ENCODE measurements around the gene TPSAB1.
"Not testable (repeated sequence)": the region's sequence is repeated elsewhere in the genome, so short reads cannot be mapped to it uniquely, and the experiment has no call there.

Gene TPSAB1

GRCh38 chr16:1247903-1248537 is 7.5 kb downstream of the TPSAB1 start:
- DNase-seq (ENCODE audit: low read depth, low spot score), result not testable (repeated sequence)

GRCh38 chr16:1249031-1249755 is 8.7 kb downstream of the TPSAB1 start:
- DNase-seq (ENCODE audit: low read depth, low spot score), result not testable (repeated sequence)

DNA sequence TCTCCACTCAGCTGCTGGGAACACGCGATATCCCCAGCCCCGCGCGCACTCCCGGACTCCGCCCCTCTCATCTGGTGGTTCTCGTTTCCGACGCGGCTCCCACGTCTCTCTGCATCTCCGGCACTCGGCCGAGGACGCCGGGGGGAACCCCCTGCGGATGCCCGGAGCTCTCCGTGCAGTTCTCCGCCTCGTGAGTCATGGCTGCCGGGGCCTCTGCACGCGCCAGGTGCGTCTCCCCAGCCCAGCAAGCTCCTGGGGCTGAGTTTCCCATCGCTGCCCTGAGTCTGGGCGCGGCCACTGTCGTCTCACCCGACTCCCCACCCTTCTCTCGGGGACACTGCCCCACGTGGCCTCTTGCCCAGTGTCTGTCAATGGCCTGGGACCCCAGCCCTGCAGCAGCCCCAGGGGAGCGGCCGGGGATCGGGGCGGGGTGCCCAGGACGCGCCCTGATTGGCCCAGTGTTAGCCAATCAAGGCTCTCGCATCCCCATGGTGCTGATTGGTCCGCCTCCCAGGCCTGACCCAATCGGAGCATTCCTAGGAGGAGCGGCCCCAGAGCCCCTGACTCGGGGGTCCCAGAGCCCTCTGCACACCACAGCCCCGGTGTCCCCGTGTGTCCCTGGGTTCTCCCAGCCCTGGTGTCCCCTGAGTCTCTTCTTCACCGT is 13.3 kb downstream of the TPSAB1 start:
- DNase-seq (ENCODE audit: low read depth, low spot score), result not testable (repeated sequence)

DNA sequence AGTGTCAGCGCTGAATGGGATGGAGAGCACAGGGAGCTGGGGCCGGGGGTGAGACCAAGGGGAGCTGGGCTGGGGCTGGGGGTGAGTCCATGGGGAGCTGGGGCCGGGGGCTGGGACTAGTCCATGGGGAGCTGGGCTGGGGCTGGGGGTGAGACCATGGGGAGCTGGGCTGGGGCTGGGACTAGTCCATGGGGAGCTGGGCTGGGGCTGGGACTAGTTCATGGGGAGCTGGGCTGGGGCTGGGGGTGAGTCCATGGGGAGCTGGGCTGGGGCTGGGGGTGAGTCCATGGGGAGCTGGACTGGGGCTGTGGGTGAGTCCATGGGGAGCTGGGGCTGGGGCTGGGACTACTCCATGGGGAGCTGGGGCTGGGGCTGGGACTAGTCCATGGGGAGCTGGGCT is 14.3 kb downstream of the TPSAB1 start:
- DNase-seq (ENCODE audit: low read depth, low spot score), result not testable (repeated sequence)

GRCh38 chr16:1255276-1256122 is 15.0 kb downstream of the TPSAB1 start, which contains the start of gene TPSD1:
TPSD1 (plus strand) TSS chr16:1256069; CDS start chr16:1256281, 212 bp downstream.
- DNase-seq (ENCODE audit: low read depth, low spot score), result not testable (repeated sequence)

DNA sequence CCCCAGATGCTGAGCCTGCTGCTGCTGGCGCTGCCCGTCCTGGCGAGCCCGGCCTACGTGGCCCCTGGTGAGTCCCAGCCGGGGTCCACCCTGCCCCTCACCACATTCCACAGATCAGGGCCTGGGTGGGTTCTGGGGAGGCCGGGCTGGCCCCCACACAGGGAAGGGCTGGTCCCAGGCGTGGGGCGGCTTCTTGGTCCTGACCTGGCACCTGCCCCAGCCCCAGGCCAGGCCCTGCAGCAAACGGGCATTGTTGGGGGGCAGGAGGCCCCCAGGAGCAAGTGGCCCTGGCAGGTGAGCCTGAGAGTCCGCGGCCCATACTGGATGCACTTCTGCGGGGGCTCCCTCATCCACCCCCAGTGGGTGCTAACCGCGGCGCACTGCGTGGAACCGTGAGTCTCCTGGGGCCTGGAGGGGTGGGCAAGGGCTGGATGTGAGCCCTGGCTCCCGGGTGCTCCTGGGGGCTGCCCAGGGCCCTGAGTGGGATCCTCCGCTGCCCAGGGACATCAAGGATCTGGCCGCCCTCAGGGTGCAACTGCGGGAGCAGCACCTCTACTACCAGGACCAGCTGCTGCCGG is 15.9 kb downstream of the TPSAB1 start:
- DNase-seq (ENCODE audit: low read depth, low spot score), result not testable (repeated sequence)

DNA sequence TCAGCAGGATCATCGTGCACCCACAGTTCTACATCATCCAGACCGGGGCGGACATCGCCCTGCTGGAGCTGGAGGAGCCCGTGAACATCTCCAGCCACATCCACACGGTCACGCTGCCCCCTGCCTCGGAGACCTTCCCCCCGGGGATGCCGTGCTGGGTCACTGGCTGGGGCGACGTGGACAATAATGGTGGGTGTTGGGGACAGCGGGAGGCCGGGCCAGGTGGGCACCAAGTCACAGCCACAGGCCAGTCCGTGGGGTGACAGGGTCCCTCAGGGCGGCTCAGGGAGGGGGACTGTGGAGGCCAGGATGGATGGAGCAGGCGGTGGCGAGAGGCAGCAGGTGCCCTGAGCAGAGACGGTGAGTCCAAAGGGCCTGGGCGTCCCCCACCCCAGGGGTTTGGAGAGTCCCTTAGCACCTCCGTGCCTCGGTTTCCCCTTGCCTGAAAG is 16.4 kb downstream of the TPSAB1 start:
- no peak for DNase-seq (ENCODE audit: low read depth, low spot score)

- DNase-seq (ENCODE audit: low read depth, low spot score), result no peak
Measured at GRCh38 chr16:1257561-1258224, 17.2 kb downstream of the TPSAB1 start.

DNA sequence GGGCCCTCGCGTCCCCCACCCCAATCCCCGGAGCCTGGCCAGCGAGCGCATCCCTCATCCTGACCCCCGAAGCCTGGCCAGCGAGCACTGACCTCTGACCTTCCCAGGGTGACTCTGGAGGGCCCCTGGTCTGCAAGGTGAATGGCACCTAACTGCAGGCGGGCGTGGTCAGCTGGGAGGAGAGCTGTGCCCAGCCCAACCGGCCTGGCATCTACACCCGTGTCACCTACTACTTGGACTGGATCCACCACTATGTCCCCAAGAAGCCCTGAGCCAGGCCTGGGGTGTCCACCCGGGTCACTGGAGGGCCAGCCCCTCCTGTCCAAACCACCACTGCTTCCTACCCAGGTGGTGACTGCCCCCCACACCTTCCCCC is 17.7 kb downstream of the TPSAB1 start:
- no peak for DNase-seq (ENCODE audit: low read depth, low spot score)

DNA sequence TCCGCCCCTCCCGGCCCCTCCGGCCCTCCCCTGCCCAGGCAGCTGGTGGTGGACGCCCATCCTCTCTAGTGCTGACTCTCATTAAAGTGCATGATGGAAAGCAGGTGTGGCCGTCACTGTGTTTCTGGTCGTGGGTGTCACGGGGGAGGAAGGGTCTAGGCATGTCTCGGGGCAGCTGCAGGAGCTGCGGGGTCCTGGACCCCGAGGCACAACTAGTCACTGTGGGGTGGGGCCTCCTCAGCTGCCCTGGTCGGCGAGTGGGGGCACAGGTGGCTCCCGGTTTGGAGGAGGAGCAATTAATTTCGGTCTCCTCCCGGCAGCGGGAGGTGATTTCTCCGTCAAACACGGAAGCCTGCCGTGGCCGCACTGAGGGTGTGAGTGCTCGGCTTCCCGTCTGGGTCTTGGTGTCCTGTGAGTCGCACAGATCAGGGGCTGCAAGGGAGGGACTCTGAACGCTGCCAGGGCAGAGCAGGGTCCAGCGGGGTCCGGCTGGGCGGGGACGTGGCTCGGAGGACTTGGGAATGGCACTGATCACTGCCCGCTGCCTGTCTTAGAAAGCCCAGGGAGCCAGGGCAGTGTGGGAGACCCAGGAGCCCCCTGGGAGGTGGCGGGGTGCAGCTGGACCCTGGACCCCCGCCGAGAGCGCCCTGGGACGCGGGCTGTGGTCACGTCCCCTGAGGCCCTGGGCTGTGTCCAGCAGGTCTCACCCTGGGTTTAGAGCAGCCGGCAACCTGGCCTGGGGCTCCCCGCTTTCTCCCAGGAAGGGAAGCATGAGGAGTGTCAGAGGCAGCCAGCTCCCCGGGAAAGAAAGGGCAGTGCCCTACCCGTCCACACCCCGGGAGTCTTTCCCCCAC is 18.6 kb downstream of the TPSAB1 start:
- DNase-seq (ENCODE audit: low read depth, low spot score), result no peak

DNA sequence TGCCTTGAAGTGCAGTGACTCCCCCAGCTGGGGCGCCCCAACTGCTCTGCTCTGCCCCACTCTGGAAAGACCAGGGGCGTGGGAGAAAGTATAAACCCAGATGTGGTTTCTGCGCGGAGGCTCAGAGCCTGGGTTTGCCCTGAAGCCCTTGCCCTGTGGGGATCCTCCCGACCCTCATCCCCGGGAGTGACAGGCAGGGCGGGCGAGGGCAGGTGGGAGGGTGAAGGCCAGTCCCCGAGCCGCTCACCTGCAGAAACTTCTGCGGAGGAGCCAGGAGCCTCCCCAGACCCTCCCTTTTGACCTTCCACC is 19.2 kb downstream of the TPSAB1 start:
- no peak for DNase-seq (ENCODE audit: low read depth, low spot score)

- DNase-seq (ENCODE audit: low read depth, low spot score), result no peak
Measured at GRCh38 chr16:1260101-1260680, 19.7 kb downstream of the TPSAB1 start.

DNA sequence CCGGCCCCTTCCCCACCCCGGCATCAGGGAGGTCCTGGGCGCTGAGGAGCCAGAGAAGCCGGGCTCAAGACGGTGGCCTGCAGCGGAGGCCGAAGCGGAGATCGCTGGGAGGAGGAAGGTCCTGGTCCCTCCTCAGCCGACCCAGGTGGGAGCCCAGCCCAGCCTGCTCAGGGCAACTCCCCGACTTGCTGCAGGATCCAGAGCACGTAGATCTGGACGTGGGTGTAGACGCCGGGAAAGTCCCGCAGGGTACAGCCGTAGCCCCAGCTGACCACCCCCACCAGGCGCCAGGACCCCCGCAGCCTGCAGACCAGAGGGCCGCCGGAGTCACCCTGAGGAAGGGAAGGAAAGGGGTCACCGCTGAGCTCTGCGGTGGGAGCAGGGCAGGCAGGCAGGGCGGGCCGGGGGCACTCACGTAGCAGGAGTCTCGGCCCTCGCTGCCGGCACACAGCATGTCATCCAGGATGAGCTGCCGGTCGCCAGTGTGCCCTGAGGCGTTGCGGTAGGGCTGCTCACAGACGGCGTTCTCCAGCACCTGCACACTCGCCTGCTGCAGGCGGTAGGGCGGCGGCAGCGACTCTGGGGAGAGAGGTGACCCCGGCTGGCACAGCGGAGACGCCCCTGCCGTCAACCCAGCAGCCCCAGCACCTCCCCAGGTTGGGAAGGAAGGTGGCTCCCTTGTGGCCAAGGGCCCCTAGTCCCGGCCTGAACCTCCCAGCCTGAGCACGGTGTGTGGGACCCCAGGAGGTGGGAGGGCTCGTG is 20.8 kb downstream of the TPSAB1 start:
- no peak for DNase-seq (ENCODE audit: low read depth, low spot score)

DNA sequence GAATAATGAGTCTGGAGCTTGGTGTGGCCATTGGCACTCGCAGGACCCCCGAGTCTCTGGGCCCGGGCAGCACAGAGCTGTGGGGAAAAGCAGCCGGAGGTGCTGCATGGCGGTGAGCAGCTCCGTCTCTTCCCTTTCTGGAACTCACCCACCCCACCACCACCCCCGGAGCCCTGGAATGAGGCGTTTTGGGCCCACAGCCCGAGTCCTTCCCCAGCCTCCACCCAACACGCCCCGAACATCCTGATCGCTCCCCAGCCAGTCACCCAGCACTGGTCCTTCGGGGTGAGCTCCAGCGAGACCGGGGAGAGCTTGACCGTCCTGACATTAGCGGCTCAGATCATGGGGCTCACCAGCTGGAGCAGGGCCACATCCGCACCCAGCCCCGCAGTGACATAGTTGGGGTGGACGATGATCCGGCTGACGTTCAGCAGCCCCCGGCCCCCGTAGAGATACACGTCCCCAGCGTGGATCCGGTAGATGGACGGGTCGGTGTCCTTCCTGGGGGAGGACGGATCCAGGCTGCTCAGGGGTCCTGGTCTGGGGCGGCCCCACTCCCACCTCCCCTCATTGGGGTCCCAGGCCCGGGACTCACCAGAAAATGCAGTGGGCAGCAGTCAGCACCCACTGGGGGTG is 21.8 kb downstream of the TPSAB1 start:
- DNase-seq (ENCODE audit: low read depth, low spot score), result no peak

DNA sequence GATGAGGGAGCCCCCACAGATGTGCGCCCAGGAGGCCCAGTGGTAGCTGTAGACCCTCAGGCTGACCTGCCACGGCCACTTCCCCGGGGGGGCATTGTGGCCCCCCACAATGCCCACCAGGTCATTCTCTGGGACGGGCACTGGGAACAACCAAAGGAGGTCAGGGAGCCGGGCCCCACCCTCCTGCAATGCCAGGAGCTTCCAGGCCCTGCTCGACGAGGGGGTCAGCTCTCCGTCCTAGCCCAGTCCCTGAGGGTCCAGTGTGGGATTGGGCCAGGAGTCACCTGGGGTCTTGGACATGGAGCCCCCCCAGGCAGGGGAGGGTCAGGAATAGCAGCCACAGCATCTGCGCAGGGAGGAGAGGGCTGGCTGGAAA is 22.3 kb downstream of the TPSAB1 start:
- no peak for DNase-seq (ENCODE audit: low read depth, low spot score)

- no peak for DNase-seq (ENCODE audit: low read depth, low spot score)
Measured at GRCh38 chr16:1263591-1264344, 23.3 kb downstream of the TPSAB1 start.

DNA sequence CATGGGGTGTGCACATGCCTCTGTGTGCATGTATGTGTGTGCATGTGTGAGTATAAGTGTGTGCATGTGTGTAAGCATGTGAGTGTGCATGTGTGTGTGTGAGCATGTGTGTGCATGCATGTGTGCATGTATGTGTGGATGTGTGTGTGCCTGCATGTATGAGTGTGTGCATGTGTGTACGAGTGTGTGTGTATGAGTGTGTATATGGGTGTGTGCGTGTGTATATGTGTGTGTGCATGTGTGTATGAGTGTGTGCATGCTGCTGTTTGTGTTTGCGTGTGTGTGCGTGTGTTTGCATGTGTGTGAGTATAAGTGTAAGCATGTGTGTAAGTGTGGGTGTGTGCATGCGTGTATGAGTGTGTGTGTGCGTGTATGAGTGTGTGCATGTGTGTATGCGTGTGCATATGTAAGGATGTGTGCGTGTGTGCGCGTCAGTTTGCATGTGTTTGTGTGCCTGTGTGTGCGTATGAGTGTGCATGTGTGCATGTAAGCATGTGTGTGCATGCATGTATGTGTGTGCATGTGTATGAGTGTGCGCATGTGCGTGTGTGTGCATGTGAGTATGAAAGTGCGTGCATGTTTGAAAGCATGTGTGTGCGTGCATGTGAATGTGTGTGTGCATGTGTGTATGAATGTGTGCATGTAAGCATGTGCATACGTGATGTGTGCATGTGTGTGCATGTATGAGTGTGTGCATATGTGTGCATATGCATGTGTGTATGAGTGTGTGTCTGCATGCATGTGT is 24.0 kb downstream of the TPSAB1 start:
- DNase-seq (ENCODE audit: low read depth, low spot score), result no peak
